Panc1 (cell line): ENCODE results near the gene PLCB1. TPM values are rescaled to one million over a fixed set of nuclear protein-coding genes. Genes with fewer than 3 reads are reported as not detected.

Experiments used
- ATAC-seq: fragments of 200-7000 bp; cut with Tn5 transposase; 2 replicates; pipeline ENCODE4 v1.9.1; 2020; ENCODE audit warnings: mild to moderate bottlenecking, moderate library complexity
- BruUV-seq: library from RNA; stranded (reverse); fragments of 400-500 nt; replicated peaks from 2 replicates; lab custom pipeline; 2021; lab: Mats Ljungman, UMichigan
- CTCF ChIA-PET: fragments of 300-600 bp; sonication (Branson Sonifier 250); formaldehyde crosslinking; loops from one replicate; lab custom pipeline; 2022; ENCODE audit warnings: antibody characterized with exemption; lab: Charles Lee
- POLR2A ChIA-PET: fragments of 300-600 bp; sonication (Branson Sonifier 250); formaldehyde crosslinking; loops from one replicate; lab custom pipeline; 2022; ENCODE audit warnings: antibody characterized with exemption; lab: Charles Lee
- DNase-seq: peaks from one replicate; pipeline ENCODE4 v3.0.0-alpha.2; 2010; ENCODE audit warnings: low read depth, low spot score
- H3K27ac ChIP-seq: 2 replicates; pipeline ENCODE4 v1.5.1; 2011; ENCODE audit warnings: mild to moderate bottlenecking, low read length, inconsistent platforms
- H3K27me3 ChIP-seq: fragments of 200-500 bp; sonication (Bioruptor generic); 2 replicates; pipeline ENCODE4 v1.6.0; 2014; ENCODE audit warnings: low read length, inconsistent platforms; ENCODE audit not compliant: control insufficient read depth, insufficient read depth
- H3K36me3 ChIP-seq: fragments of 200-500 bp; sonication (Bioruptor generic); 2 replicates; pipeline ENCODE4 v1.5.1; 2014; ENCODE audit warnings: inconsistent platforms, mild to moderate bottlenecking, low read length, moderate library complexity; ENCODE audit not compliant: control insufficient read depth, insufficient read depth
- H3K4me1 ChIP-seq: 2 replicates; pipeline ENCODE4 v1.5.1; 2011; ENCODE audit warnings: inconsistent platforms, mild to moderate bottlenecking, low read length, moderate library complexity; ENCODE audit not compliant: control insufficient read depth, insufficient read depth
- H3K4me3 ChIP-seq, 2 experiments: 2 replicates each; pipeline ENCODE4 v1.5.1; 2011 to 2012; ENCODE audit warnings: low read depth in 2 of 2, low read length in 2 of 2, mild to moderate bottlenecking in 2 of 2, inconsistent platforms in 1 of 2, moderate library complexity in 1 of 2
- H3K9me3 ChIP-seq: fragments of 200-500 bp; sonication (Bioruptor generic); 2 replicates; pipeline ENCODE4 v1.5.1; 2014; ENCODE audit warnings: low read depth, mild to moderate bottlenecking, inconsistent platforms, low read length, moderate library complexity; ENCODE audit not compliant: control insufficient read depth, insufficient read depth
- CTCF ChIP-seq: fragments of 450-650 bp; IDR thresholded peaks from 2 replicates; pipeline ENCODE4 v1.5.1; 2017; ENCODE audit warnings: mild to moderate bottlenecking
- POLR2AphosphoS5 ChIP-seq: IDR thresholded peaks from 2 replicates; pipeline ENCODE4 v1.6.1; 2012; ENCODE audit warnings: mild to moderate bottlenecking, low read depth, low read length, moderate library complexity
- SIN3A ChIP-seq: IDR thresholded peaks from 2 replicates; pipeline ENCODE4 v1.6.1; 2012; ENCODE audit warnings: low read depth, mild to moderate bottlenecking, low read length, moderate library complexity, borderline replicate concordance; ENCODE audit not compliant: insufficient read depth
- TCF7L2 ChIP-seq: IDR thresholded peaks from 2 replicates; pipeline ENCODE4 v1.6.1; 2011; ENCODE audit warnings: mild to moderate bottlenecking, low read depth, low read length, inconsistent platforms
- in situ Hi-C: cut with HindIII; loops from 2 replicates; pipeline ENCODE4 v1.10.0; 2016; ENCODE audit warnings: low sequenced_read_pairs, low pct_unique_long_range_greater_than_20kb
- intact Hi-C: fragments of 100-400 bp; cut with micrococcal nuclease; formaldehyde crosslinking; loops from one replicate; pipeline ENCODE4 v1.10.0; 2022; ENCODE audit not compliant: unreplicated experiment
- total RNA-seq: library from RNA; stranded (reverse); gene quantifications from one replicate; pipeline ENCODE4 v1.2.1, GENCODE V29; 2021; ENCODE audit not compliant: unreplicated experiment
- TF ChIP-seq, protein P1 (sequence below), 2 experiments: IDR thresholded peaks; 2 replicates each; pipeline ENCODE4 v1.6.1; 2011 to 2012; ENCODE audit warnings: low read depth in 2 of 2, control low read depth in 1 of 2, low read length in 1 of 2, mild to moderate bottlenecking in 1 of 2, moderate library complexity in 1 of 2; ENCODE audit not compliant: insufficient read depth in 1 of 2

The PLCB1 gene
- total RNA-seq, 1 experiment from 2014 or later, result 0.59 TPM

GRCh38 chr20:8891039-8891438, 759.0 kb downstream of the PLCB1 start:
- no TSS peak for BruUV-seq
- no peak overlapping the region for H3K4me3 ChIP-seq
- H3K27me3 ChIP-seq, result no peaks in the 10 kb centered on the region
- DNase-seq (no peak), ATAC-seq (no peak)
- in situ Hi-C loops, result no loop called here
- no peaks in the 10 kb centered on the region for H3K4me1 ChIP-seq
- TF ChIP-seq, protein P1, sequence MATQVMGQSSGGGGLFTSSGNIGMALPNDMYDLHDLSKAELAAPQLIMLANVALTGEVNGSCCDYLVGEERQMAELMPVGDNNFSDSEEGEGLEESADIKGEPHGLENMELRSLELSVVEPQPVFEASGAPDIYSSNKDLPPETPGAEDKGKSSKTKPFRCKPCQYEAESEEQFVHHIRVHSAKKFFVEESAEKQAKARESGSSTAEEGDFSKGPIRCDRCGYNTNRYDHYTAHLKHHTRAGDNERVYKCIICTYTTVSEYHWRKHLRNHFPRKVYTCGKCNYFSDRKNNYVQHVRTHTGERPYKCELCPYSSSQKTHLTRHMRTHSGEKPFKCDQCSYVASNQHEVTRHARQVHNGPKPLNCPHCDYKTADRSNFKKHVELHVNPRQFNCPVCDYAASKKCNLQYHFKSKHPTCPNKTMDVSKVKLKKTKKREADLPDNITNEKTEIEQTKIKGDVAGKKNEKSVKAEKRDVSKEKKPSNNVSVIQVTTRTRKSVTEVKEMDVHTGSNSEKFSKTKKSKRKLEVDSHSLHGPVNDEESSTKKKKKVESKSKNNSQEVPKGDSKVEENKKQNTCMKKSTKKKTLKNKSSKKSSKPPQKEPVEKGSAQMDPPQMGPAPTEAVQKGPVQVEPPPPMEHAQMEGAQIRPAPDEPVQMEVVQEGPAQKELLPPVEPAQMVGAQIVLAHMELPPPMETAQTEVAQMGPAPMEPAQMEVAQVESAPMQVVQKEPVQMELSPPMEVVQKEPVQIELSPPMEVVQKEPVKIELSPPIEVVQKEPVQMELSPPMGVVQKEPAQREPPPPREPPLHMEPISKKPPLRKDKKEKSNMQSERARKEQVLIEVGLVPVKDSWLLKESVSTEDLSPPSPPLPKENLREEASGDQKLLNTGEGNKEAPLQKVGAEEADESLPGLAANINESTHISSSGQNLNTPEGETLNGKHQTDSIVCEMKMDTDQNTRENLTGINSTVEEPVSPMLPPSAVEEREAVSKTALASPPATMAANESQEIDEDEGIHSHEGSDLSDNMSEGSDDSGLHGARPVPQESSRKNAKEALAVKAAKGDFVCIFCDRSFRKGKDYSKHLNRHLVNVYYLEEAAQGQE (IDR thresholded peaks at IDR 0.05; ENCODE audit: insufficient read depth in 1 of 2, low read depth in 2 of 2, low read length in 1 of 2), result no peak
- TF ChIP-seq POLR2AphosphoS5, result no peak
- TF ChIP-seq TCF7L2, result no peak
- TF ChIP-seq CTCF, result no peak
- TF ChIP-seq SIN3A, result no peak
- no peak overlapping the region for H3K27ac ChIP-seq
- H3K9me3 ChIP-seq, result peaks cover 6% of the 10 kb centered on the region; the same call in 1 of the 2 replicates
- POLR2A ChIA-PET, result no interaction called here
- CTCF ChIA-PET, result no interaction called here
- H3K36me3 ChIP-seq, result no peaks in the 10 kb centered on the region
- intact Hi-C loops, result no loop called here

DNA sequence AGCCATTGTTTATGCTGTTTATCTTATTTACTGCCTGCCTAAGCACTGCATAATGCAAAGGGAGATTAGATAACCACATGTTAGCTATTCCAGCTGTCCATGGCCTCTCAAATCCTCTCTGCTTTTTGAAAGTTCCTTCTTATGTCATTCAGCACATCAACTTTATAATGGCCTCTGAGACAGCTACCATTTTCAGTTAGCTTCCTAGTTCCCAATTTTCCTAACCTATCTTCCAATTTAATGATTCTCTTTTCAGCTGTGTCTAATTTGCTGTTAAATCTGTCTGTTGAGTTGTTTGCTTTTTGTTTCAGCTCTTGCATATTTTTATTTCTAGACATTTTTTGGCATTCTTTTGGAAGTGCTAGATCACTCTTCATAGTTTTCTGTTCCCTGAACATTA, 763.4 kb downstream of the PLCB1 start:
- Histone ChIP-seq H3K4me1 (no peaks in the 10 kb centered on the region), H3K4me3 (no peak overlapping the region), H3K9me3 (peaks cover 6% of the 10 kb centered on the region; the same call in 1 of the 2 replicates), H3K27me3 (no peaks in the 10 kb centered on the region), H3K27ac (no peak overlapping the region), H3K36me3 (no peaks in the 10 kb centered on the region)
- BruUV-seq, result no TSS peak
- TF ChIP-seq CTCF (no peak), SIN3A (no peak), TCF7L2 (no peak), POLR2AphosphoS5 (no peak)
- TF ChIP-seq, protein P1 (IDR thresholded peaks at IDR 0.05; ENCODE audit: insufficient read depth in 1 of 2, low read depth in 2 of 2, low read length in 1 of 2), result no peak
- ATAC-seq (no peak), DNase-seq (no peak)
- ChIA-PET POLR2A (no interaction called here), CTCF (no interaction called here)
- in situ Hi-C loops, result no loop called here
- intact Hi-C loops, result no loop called here
